Panc1 (cell line): ENCODE data around the gene MIOS. TPM values are rescaled to one million over a fixed set of nuclear protein-coding genes. Genes with fewer than 3 reads are reported as not detected.

Experiments used
- ATAC-seq: fragments of 200-7000 bp; cut with Tn5 transposase; 2 replicates; pipeline ENCODE4 v1.9.1; 2020; ENCODE audit warnings: mild to moderate bottlenecking, moderate library complexity
- BruUV-seq: library from RNA; stranded (reverse); fragments of 400-500 nt; replicated peaks from 2 replicates; lab custom pipeline; 2021; lab: Mats Ljungman, UMichigan
- CTCF ChIA-PET: fragments of 300-600 bp; sonication (Branson Sonifier 250); formaldehyde crosslinking; loops from one replicate; lab custom pipeline; 2022; ENCODE audit warnings: antibody characterized with exemption; lab: Charles Lee
- POLR2A ChIA-PET: fragments of 300-600 bp; sonication (Branson Sonifier 250); formaldehyde crosslinking; loops from one replicate; lab custom pipeline; 2022; ENCODE audit warnings: antibody characterized with exemption; lab: Charles Lee
- DNase-seq: peaks from one replicate; pipeline ENCODE4 v3.0.0-alpha.2; 2010; ENCODE audit warnings: low read depth, low spot score
- H3K27ac ChIP-seq: 2 replicates; pipeline ENCODE4 v1.5.1; 2011; ENCODE audit warnings: mild to moderate bottlenecking, low read length, inconsistent platforms
- H3K27me3 ChIP-seq: fragments of 200-500 bp; sonication (Bioruptor generic); 2 replicates; pipeline ENCODE4 v1.6.0; 2014; ENCODE audit warnings: low read length, inconsistent platforms; ENCODE audit not compliant: control insufficient read depth, insufficient read depth
- H3K36me3 ChIP-seq: fragments of 200-500 bp; sonication (Bioruptor generic); 2 replicates; pipeline ENCODE4 v1.5.1; 2014; ENCODE audit warnings: inconsistent platforms, mild to moderate bottlenecking, low read length, moderate library complexity; ENCODE audit not compliant: control insufficient read depth, insufficient read depth
- H3K4me1 ChIP-seq: 2 replicates; pipeline ENCODE4 v1.5.1; 2011; ENCODE audit warnings: inconsistent platforms, mild to moderate bottlenecking, low read length, moderate library complexity; ENCODE audit not compliant: control insufficient read depth, insufficient read depth
- H3K4me3 ChIP-seq, 2 experiments: 2 replicates each; pipeline ENCODE4 v1.5.1; 2011 to 2012; ENCODE audit warnings: low read depth in 2 of 2, low read length in 2 of 2, mild to moderate bottlenecking in 2 of 2, inconsistent platforms in 1 of 2, moderate library complexity in 1 of 2
- H3K9me3 ChIP-seq: fragments of 200-500 bp; sonication (Bioruptor generic); 2 replicates; pipeline ENCODE4 v1.5.1; 2014; ENCODE audit warnings: low read depth, mild to moderate bottlenecking, inconsistent platforms, low read length, moderate library complexity; ENCODE audit not compliant: control insufficient read depth, insufficient read depth
- CTCF ChIP-seq: fragments of 450-650 bp; IDR thresholded peaks from 2 replicates; pipeline ENCODE4 v1.5.1; 2017; ENCODE audit warnings: mild to moderate bottlenecking
- POLR2AphosphoS5 ChIP-seq: IDR thresholded peaks from 2 replicates; pipeline ENCODE4 v1.6.1; 2012; ENCODE audit warnings: mild to moderate bottlenecking, low read depth, low read length, moderate library complexity
- REST ChIP-seq, 2 experiments: IDR thresholded peaks; 2 replicates each; pipeline ENCODE4 v1.6.1; 2011 to 2012; ENCODE audit warnings: low read depth in 2 of 2, control low read depth in 1 of 2, low read length in 1 of 2, mild to moderate bottlenecking in 1 of 2, moderate library complexity in 1 of 2; ENCODE audit not compliant: insufficient read depth in 1 of 2
- SIN3A ChIP-seq: IDR thresholded peaks from 2 replicates; pipeline ENCODE4 v1.6.1; 2012; ENCODE audit warnings: low read depth, mild to moderate bottlenecking, low read length, moderate library complexity, borderline replicate concordance; ENCODE audit not compliant: insufficient read depth
- TCF7L2 ChIP-seq: IDR thresholded peaks from 2 replicates; pipeline ENCODE4 v1.6.1; 2011; ENCODE audit warnings: mild to moderate bottlenecking, low read depth, low read length, inconsistent platforms
- in situ Hi-C: cut with HindIII; loops from 2 replicates; pipeline ENCODE4 v1.10.0; 2016; ENCODE audit warnings: low sequenced_read_pairs, low pct_unique_long_range_greater_than_20kb
- intact Hi-C: fragments of 100-400 bp; cut with micrococcal nuclease; formaldehyde crosslinking; loops from one replicate; pipeline ENCODE4 v1.10.0; 2022; ENCODE audit not compliant: unreplicated experiment
- total RNA-seq: library from RNA; stranded (reverse); gene quantifications from one replicate; pipeline ENCODE4 v1.2.1, GENCODE V29; 2021; ENCODE audit not compliant: unreplicated experiment

MIOS gene
- total RNA-seq, 1 experiment from 2014 or later, result 40.8 TPM

DNA sequence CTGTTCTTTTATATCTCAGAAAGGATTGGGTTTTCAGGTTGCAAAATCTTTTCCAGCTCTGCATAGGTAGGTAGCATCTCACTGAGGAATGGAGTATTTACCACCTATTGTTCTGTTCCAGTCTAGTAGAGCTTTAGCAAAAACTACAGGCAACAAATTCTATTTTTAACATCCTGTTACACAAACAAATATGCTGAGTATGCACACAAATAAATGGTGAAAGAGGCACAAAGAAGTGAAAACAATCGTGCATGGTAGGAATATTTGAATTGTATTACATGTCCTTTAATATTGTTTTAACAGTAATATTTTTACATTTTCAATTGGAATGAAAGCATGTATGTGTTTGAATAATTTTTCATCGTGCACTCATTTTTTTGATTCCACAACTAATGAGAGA, 14.5 kb upstream of the MIOS start:
- H3K4me1 ChIP-seq, result no peaks in the 10 kb centered on the region
- no peak overlapping the region for H3K4me3 ChIP-seq
- intact Hi-C loops (no loop called here), in situ Hi-C loops (no loop called here)
- H3K36me3 ChIP-seq, result no peaks in the 10 kb centered on the region
- H3K27ac ChIP-seq, result no peak overlapping the region
- DNase-seq, result no peak
- no peaks in the 10 kb centered on the region for H3K9me3 ChIP-seq
- BruUV-seq, result no TSS peak
- H3K27me3 ChIP-seq, result no peaks in the 10 kb centered on the region; the same call in 1 of the 2 replicates
- POLR2A ChIA-PET, result no interaction called here
- TF ChIP-seq CTCF (no peak), TCF7L2 (no peak), REST (IDR thresholded peaks at IDR 0.05; ENCODE audit: insufficient read depth in 1 of 2, low read depth in 2 of 2, low read length in 1 of 2) (no peak), SIN3A (no peak), POLR2AphosphoS5 (no peak)
- CTCF ChIA-PET, result no interaction called here
- ATAC-seq, result no peak

DNA sequence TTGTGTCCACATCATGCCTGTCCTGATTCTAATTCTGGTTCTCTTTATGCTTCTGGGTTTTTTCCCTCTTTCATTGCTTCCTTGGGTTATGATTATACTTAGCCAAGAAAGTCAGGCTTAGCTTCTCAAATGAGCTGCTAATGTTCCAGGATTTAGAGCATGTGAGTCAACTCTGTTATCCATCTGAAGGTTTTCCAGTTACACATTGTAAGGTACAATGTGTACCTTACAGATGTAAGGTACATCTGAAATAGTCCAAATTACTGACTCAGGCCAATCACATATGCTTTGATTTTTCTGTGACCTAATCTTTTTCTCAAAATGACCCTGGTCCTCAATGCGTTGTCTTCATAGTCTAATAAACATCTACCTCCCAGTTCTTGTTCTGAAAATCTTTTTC, 13.3 kb upstream of the MIOS start:
- no peak for DNase-seq
- ChIA-PET CTCF (no interaction called here), POLR2A (no interaction called here)
- no peak for TF ChIP-seq POLR2AphosphoS5
- TF ChIP-seq TCF7L2, result no peak
- no peak for TF ChIP-seq REST (IDR thresholded peaks at IDR 0.05; ENCODE audit: insufficient read depth in 1 of 2, low read depth in 2 of 2, low read length in 1 of 2)
- TF ChIP-seq CTCF, result no peak
- TF ChIP-seq SIN3A, result no peak
- no peaks in the 10 kb centered on the region for H3K9me3 ChIP-seq
- no peaks in the 10 kb centered on the region for H3K36me3 ChIP-seq
- H3K4me1 ChIP-seq, result no peaks in the 10 kb centered on the region
- in situ Hi-C loops (no loop called here), intact Hi-C loops (no loop called here)
- ATAC-seq, result no peak
- H3K27me3 ChIP-seq, result no peaks in the 10 kb centered on the region; the same call in 1 of the 2 replicates
- no peak overlapping the region for H3K4me3 ChIP-seq
- no peak overlapping the region for H3K27ac ChIP-seq
- no TSS peak for BruUV-seq
